ENCODE measurements around the gene PCNP.
A peak's percentile ranks its signal among the peaks of the same experiment; 100 is the strongest.
"Not testable (repeated sequence)": the region's sequence is repeated elsewhere in the genome, so short reads cannot be mapped to it uniquely, and the experiment has no call there.

Gene PCNP

DNA sequence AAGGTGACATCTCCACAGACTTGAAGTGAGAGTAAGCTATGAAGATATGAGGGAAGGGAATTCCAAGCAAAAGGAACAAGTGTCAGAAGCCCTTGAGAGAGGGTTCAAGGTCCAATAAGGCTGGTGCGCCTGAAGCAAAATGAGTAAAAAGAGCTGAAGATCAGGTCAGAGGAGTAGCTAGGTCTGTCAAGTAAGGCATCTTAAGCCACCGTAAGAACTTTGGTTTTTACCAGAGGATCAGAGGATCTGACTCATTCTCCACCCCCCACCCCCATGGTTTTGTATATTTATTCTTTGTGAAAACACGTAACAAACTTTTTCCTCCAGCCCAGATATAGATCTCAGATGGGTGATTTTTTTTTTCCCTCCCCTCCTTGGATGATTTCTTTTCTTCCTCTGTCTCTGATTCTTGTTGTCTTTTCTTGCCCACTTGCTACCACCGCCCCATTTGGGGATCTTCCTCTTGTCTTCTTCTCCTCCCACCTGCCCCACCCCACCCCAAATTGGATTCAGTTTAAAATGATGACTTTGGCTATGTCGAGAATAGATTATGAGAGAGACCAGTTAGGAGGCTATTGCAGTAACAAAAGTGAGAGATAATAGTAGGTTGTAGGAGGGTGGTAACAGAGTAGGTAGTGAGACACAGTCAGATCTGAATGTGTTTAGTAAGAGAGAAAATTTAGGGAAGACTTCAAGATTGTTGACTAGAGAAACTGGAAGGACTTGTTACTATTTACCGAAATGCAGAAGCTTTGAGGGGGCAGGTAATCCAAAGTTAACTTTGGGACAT, 6.3 kb upstream of the PCNP start:
- no peak for DNase-seq

DNA sequence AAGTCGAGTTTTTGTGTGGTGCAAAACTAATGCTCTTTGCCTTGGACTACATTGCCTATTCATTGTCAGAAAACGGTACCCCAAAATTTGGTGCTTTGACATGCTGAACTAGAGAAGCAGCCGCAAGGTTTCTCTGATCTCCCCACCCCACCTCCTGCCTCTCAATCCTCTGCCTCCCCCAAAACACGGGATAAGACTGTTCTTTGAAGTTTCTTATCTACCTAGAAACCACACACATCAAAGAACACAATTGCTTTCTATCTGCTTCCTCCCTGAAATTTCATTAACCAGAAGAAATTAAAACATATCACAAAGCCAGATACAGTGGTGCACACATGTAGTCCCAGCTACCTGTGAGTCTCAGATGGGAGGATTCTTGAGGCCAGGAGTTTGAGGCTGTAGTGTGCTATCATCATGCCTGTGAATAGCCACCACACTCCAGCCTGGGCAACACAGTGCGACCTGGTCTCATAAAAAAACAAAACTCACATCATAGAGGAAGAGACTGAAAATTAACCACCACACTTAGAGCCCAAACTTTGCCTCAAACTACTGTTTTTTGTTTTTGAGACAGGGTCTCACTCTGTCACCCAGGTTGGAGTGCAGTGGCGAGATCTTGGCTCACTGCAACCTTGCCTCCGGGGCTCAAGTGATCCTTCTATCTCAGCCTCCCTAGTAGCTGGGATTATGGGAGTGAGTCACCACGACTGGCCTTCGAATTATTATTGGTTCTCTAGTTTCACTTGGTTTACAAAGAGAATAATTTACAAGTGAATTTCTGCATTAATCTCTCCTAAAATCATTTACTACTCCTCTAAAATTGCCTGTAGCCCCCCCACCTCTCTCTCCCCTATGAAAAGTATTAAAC, 2.7 kb upstream of the PCNP start:
- DNase-seq = peak in 1 of 2 donors; percentile 59

DNA sequence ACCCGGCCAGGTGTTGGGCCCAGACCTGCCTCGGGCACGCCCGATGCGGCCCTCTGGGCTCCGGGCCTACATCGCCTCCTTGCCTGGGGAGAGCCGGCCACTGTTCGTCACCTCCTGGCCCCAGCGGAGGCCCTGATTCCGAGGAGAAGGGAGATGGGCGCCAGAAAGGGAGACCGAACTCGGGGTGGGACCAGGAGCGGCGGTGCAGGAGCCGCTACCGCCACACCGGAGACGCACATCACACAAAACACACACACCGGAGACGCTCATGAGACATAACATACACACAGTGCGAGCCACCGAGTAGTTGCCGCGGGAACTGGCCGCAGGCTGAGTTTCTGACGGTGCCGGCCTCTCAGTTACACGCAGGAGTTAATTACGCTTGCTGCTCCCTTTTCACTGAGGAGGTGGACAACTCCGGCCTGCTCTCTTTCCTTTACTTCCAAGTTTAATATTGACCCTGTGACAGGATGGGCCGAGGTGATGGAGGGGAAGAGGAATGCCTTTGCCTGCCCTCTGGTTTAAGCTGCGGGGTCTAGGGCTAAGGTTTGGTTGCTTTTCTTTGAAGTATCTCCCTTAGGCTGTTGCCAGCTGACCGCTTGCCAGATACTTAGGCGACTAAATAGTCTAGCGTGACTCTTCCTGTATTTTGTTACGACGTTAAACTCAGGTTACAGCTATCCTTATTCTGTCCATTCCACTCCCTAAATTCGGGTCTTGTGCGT, 570 bp downstream of the PCNP start:
- peak; percentile 61 to 72 for DNase-seq

DNA sequence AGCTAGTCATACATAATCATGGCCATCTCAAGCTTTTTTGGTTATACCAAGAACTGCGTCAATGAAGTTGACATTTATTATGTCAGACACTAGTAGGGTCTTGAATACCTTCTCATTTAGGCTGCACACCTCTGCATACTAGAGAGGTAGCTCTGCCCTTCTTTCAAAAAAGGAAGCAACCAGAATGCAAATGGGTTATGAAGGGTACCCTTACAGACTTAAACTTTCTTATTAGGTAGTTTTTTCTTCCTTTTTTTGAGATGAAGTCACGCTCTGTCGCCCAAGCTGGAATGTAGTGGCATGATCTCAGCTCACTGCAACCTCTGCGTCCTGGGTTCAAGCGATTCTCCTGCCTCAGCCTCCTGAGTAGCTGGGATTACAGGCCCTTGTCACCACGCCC, 3.3 kb downstream of the PCNP start:
- no peak for DNase-seq

DNA sequence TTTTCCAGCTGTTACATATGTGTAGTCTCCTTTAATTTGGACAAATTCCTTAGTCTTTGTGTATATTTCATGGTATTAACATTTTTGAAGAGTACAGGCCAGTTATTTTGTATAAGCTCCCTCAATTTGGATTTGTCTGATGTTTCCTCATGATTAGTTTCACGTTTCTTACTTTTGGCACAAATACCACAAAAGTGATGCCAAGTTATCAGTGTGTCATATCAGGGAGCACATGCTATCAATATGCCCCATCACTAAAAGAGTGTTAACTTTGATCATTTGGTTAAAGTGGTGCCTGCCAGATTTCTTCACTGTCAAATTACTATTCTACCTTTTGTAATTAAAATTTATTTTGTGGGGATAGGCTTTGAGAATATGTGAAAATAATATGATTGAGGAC, 14.6 kb downstream of the PCNP start:
- no peak for DNase-seq

DNA sequence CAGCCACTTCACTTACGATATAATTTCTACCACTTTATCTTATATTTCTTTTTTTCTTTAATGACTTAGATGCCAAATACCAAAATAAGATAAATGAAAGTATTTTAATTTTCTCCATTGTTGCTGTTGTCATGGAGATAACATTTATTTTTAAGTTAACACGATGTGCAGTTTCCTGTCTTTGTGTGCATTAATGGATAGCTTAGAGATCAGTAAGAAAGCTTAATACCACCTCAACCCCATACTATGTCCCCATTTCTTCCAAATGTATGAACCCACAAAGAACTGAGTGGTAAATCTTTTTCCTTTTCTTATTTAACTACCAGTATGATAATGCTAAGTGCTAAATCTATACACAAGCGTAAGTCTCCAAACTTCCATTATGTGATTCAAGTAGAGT, 17.1 kb downstream of the PCNP start:
- DNase-seq = peak in 1 of 2 donors; percentile 9

DNA sequence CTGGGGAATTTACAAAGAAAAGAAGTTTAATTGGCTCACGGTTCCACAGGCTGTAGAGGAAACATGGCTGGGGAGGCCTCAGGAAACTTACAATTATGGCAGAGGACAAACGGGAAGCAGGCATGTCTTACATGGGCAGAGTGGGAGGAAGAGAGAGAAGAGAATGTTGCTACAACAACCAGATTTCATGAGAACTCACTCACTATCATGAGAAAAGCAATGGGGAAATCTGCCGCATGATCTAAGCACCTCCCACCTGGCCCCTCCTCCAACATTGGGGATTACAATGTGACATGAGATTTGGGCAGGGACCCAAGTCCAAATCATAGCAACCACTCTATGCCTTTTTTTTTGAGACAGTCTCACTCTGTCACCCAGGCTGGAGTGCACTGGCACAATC, 28.8 kb downstream of the PCNP start:
- no peak for DNase-seq

DNA sequence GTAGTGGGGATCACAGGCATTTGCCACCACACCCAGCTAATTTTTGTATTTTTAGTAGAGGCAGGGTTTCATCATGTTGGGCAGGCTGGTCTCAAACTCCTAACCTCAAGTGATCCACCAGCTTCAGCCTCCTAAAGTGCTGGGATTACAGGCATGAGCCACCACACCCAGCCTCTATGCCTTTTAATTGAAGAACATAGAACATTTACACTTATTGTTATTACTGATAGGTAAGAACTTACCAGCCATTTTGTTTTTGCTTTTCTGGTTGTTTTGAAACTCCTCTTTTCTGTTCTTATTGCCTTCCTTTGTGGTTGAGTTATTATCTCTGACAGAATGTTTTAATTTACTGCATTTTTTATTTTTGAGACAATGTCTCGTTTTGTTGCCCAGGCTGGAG, 29.2 kb downstream of the PCNP start:
- no peak for DNase-seq

DNA sequence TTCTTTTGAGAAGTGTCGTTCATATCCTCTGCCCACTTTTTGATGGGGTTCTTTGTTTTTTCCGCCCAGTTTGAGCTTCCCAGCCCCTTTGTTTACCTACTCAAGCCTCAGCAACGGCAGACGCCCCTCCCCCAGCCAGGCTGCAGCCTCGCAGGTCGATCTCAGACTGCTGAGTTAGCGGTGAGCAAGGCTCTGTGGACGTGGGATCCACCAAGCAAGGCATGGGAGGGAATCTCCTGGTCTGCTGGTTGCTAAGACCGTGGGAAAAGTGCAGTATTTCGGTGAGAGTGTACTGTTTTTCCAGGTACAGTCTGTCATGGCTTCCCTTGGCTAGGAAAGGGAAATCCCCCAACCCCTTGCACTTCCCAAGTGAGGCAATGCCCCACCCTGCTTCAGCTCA, 31.4 kb downstream of the PCNP start:
- not testable (repeated sequence) for DNase-seq

DNA sequence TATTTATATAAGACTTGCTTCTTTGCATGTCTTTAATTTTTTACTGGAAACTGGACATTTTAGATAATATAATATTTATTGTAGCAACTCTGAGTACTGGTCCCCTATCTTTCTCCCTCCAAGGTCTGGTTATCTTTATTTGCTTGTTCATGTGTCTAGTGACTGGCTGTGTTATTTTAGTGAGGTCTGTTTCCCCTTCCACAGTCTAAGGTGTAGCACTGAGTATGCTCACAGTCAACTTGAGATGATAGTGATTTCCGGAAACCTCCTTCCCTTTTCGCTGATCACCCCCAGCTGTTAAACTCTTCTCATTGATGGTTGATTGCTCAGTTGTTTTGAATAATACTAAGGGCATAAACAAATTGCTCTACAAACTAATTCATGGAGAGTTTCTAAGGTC, 37.0 kb downstream of the PCNP start:
- DNase-seq = no peak

DNA sequence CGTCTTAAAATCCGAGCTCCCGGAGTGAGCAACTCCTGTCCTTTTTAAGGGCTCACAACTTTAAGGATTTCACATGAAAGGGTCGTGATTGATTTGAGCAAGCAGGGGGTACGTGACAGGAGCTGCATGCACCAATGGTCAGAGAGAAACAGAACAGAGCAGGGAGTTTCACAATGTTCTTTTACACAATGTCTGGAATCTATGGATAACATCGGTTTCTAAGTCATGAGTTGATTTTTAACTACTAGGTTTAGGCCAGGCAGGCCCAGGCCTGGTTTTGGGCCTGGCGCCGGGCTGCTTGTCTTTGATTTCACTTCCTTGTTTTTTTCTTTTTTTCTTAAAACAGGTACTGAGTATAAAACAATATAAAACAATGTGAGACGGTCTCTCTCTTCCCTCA, 39.0 kb downstream of the PCNP start:
- not testable (repeated sequence) for DNase-seq

DNA sequence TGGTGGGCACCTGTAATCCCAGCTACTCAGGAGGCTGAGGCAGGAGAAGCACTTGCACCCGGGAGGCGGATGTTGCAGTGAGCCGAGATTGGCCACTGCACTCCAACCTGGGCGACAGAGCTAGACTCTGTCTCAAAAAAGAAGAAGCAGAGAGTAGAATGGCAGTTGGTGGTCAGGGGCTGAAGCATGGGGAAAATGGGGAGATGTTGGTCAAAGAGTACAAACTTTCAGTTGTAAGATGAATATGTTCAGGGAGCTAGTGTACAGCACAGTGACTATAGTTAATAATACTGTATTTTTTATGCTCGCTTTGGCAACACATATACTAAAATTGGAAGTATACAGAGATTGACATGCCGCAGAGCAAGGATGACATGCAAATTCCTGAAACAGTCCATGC, 41.5 kb downstream of the PCNP start:
- DNase-seq = no peak

DNA sequence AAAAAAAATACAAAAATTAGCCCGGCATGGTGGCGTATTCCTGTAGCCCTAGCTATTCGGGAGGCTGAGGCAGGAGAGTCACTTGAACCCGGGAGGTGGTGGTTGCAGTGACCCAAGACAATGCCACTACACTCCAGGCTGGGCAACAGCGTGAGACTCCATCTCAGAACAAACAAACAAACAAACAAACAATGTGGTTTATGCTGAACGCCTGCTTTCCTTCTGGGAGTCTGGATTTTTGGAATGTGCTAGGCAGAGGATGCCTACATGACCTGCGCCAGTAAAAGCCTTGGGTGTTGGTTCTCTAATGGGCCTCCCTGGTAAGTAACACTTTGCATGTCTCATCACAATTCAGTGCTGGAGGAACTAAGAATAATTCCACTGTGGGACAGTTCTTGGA, 43.5 kb downstream of the PCNP start:
- no peak for DNase-seq

DNA sequence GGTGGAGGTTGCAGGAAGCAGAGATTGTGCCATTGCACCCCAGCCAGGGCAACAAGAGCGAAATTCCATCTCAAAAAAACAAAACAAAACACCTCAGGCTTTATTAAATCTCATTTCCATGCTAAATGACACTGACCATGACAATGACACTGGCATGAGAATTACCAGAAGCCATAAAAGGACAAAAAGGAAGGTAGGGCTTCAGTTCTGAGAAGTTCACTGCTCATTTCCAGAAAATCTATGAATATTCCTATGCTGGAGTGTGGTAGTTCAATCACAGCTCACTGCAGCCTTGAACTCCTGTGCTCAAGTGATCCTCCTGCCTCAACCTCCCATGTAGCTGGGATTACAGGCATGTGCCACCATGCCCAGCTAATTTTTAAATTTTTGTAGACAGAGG, 44.7 kb downstream of the PCNP start:
- no peak for DNase-seq

DNA sequence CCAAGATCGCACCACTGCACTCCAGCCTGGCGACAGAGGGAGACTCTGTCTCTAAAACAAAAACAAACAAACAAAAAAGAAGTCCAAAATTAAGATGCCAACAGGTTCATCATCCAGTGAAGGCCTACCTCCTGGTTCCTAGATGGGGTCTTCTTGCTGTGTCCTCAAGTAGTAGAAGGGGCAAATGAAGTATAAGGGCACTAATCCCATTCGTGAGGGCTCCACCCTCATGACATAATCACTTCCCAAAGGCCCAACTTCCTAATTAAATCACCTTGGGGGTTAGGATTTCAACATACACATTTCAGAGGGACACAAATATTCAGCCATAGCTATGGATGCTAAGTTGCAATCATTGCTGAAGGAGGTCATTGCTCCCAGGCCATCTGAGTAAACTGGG, 45.8 kb downstream of the PCNP start:
- DNase-seq = no peak

DNA sequence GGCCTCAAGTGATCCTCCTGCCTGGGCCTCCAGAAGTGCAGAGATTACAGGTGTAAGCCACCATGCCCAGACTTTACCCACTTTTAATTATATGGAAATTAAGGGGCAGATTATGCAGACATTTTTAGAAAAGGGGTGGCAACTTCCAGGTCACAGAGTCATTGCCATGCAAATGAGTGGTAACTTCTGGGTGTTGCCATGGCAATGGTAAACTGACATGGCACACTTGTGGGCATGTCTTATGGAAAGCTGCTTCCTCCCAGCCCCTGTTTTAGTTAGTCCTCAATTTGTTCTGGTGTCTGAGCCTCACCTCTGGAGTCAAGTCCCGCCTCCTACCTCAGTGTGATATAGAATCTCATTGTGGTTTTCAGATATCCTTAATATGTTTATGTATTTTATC, 49.7 kb downstream of the PCNP start:
- no peak for DNase-seq

DNA sequence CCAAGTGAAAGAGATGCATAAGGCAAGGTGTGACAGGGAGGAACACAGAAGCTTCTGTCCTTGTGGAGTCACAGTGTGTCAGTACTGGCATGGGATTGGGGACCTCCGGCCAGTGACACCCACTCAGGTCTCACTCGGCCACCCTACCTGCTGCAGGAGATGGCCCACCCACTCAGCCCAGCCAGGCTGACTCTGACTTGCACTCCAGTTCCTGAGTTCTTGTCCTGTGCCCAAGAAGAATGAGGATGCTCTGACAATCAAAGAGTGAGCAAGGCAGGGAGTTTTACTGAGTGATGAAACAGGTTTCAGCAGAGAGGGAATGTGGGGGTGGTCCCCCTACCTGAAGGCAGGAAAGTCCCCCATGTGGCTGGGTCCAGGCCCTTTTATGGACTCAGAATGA, 50.9 kb downstream of the PCNP start:
- no peak for DNase-seq

DNA sequence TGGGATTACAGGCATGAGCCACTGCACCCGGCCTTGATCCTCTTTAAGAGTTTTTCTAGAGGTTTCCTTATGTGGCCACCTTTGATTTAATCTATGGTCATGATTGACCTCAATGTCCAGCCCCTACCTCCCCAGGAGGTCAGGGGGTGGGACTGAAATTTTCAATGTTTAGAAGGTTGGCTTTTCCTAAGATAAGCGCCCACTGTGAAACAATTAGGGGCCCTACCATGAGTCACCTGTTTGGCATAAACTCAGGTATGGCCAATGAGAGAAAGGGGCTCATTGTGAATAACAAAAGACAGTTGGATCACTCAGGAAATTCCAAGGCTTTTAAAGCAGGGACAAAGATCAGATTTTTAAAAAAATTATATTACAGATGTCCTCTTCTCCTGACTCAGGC, 51.9 kb downstream of the PCNP start:
- DNase-seq = no peak

DNA sequence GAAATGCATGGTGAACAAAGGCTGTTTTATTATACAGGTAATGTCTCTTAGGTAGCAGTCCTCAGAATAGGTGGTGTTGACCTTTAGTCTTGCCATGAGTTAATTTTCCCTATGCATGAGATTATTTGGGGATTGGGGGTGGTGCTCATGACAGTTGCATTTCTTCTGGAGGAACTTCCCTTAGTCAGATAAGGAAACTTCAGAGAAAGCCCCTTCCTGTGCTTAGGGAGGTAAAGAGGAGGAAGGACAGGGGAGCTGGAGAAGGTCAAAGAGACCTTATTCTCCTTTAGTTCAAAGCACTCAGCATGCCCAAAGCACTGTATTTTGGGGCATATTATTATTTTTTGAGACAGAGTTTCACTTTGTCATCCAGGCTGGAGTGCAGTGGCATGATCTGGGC, 55.2 kb downstream of the PCNP start:
- no peak for DNase-seq

DNA sequence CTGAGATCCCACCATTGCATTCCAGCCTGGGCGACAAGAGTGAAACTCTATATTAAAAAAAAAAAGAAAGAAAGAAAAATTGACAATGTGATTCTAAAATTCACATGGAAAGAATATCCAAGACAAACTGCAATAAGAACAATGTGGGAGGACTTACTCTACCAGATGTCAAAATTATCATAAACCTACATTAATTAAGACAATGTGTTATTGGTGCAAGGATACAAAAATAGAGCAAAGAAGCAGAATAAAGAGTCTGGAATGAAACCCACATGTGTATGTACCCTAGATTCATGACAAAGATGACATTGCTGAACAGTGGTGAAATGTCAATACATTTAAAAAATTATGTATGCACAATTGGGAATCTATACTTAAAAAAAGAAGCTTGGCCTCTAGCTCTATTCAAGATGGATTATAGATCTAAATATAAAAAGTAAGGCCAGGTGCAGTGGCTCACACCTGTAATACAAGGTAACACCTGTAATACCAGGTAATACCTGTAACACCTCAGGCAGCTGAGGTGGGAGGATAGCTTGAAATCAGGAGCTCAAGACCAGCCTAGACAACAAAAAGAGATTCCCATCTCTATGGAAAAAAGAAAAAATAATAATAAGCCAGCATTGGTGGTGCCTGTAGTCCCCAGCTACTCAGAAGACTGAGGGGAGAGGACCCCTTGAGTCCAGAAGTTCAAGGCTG, 57.3 kb downstream of the PCNP start:
- no peak for DNase-seq

DNA sequence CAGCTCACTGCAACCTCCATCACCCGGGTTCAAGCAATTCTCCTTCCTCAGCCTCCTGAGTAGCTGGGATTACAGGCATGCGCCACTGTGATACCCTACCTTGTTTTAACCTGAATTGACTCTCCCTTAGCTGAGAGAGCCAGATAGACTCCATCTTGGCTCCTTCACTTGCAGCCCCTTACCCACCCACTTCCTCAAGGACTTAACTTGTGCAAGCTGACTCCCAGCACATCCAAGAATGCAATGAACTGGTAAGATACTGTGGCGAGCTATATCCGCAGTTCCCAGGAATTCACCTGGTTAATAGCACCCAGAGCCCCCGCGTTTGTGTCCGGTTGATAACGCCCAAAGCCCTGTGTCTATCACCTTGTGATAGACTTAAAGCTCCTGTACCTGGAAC, 58.0 kb downstream of the PCNP start:
- not testable (repeated sequence) for DNase-seq

DNA sequence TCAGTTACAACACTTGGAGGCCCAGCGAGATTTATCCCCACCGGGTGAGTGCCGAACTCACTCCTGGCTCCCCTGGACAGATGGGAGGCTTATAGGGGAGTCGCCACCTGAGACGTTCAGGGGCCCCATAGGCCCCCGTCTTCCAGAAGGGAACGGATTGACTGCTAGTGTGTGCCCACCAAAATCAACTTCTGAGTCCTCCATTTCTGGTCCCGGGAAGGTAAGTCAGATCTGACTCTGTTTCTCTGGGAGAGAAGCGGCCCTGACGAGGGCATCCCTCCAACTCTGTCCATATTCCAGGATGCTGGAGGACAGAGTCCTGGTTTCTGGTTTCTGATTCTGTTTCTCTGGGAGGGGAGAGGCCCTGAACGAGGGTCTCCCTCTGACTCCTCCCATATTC, 58.6 kb downstream of the PCNP start:
- no peak for DNase-seq

DNA sequence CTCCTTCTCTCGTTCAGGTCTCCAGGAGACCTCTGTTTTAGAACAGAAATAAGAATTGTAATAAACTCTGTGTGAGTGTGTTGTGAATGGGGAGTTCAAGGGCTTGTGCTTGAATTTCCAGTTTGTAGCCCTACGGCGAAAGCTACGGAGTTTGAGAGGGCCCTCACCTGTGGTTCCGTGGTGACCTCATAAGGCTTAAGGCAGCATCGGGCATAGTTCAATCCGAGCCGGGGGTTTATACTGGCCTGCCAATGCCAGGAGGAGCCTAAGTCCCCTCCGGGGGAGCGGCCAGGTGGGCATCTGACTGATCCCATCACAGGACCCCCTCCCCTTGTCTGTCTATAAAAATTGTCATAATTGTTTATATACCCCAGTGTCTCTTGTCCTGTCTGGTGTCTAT, 59.2 kb downstream of the PCNP start:
- no peak for DNase-seq

Data from CD4-positive, alpha-beta T cell treated with Interleukin-4 for 1 hour (primary cell).